ENCODE data around the gene STX1B. TPM values are rescaled to one million over a fixed set of nuclear protein-coding genes. Genes with fewer than 3 reads are reported as not detected.

Gene STX1B
- total RNA-seq, 1 experiment from 2014 or later = 0.10 TPM

DNA sequence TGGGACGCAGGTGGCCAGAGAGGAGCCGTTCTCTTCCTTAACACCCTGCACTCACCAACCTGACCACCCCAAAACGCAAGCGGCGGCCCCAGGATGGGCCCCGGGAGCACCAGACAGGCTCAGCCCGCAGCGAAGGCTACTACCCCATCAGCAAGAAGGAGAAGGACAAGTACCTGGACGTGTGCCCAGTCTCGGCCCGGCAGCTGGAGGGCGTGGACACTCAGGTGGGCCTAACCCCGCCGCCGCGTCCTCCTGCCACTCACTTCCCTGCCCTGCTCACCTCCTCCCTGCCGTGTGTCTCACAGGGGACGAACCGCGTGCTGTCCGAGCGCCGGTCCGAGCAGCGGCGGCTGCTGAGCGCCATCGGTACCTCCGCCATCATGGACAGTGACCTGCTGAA lies 30.0 kb downstream of the STX1B start:
- no peak for DNase-seq (ENCODE audit: extremely low read depth, low read depth)

DNA sequence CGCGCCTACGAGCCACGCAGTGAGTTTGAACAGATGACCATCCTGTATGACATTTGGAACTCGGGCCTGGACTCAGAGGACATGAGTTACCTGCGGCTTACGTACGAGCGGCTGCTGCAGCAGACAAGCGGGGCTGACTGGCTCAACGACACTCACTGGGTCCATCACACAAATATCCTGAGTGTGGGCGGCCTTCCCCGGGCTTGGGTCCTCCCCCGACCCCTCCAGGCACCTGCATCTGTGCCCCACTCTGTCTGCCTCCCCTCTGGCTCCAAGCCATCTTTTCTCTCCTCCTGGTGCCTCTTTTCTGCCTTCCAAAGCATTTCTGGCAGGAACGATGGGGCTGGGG lies 30.4 kb downstream of the STX1B start:
- DNase-seq (ENCODE audit: extremely low read depth, low read depth) = no peak

DNA sequence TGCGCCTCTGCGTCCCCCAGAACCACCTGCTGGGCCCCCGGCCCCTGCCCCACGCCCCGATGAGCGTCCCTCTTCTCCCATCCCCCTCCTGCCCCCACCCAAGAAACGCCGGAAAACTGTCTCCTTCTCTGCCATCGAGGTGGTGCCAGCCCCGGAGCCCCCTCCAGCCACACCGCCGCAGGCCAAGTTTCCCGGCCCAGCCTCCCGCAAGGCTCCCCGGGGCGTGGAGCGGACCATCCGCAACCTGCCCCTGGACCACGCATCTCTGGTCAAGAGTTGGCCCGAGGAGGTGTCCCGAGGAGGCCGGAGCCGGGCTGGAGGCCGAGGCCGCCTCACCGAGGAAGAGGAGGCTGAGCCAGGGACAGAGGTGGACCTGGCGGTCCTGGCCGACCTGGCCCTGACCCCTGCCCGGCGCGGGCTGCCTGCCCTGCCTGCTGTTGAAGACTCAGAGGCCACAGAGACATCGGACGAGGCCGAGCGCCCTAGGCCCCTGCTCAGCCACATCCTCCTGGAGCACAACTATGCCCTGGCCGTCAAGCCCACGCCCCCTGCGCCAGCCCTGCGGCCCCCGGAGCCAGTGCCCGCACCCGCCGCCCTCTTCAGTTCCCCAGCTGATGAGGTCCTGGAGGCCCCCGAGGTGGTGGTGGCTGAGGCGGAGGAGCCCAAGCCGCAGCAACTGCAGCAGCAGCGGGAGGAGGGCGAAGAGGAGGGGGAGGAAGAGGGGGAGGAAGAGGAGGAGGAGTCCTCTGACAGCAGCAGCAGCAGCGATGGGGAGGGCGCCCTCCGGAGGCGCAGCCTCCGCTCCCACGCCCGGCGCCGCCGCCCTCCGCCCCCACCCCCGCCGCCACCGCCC lies 31.0 kb downstream of the STX1B start:
- no peak for DNase-seq (ENCODE audit: extremely low read depth, low read depth)

DNA sequence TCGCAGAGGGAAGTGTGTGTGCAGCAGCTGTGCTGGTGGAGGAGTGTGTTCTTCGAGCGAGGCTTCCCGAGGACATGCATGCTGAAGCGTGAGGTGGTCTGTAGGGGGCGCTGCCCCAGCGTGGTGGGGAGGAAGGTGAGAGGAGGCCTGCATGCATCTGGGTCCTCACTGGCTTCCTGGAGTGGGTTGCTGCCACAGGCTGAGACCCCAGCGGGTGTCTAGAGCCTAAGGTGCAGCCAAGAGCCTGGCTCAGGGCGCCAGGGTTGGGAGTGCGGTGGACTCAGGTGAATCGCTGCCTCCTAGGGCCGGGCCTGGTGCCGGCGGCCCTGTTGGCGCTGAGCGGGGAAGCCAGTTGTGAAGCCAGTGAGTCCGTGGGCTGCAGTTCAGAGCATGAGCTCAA lies 32.9 kb downstream of the STX1B start:
- DNase-seq (ENCODE audit: extremely low read depth, low read depth) = no peak

DNA sequence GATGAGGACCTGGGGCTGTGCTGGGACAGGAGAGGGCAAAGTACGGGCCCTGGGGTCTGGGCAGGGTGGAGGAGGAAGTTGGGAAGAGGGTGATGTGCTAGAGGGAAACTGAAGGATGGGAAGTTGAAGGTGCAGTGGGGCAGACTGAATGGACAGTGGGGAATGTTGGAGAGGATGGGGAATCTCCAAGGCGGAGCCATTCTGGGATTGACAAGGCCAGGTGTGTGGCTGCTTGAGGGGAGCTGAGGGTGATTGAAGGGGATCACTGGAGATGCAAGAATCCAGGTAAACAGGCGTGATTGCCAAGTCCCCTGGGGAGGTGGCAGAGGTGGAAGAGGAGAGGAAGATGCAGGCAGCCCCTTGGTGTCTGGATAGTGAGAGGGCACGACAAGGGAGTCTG lies 34.0 kb downstream of the STX1B start:
- no peak for DNase-seq (ENCODE audit: extremely low read depth, low read depth)

DNA sequence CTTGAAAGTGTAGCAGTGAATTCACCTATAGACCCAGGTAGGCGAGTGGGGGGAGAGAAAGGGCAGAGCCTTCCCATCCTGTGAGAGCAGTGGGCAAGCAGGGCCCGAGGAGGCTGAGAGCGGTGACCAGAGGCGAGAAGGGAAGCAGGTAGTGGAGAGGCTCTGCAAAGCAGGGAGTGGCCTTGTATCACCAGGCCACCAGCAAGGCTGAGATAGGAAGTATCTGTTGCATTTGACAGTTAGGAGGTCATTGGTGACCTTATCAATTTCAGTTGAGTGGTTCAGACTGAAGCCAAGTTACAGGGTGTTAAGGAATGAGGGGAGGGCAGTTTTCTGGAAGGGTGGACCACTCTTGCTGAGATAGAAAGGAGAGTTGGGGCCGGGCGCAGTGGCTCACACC lies 36.1 kb downstream of the STX1B start:
- no peak for DNase-seq (ENCODE audit: extremely low read depth, low read depth)

DNA sequence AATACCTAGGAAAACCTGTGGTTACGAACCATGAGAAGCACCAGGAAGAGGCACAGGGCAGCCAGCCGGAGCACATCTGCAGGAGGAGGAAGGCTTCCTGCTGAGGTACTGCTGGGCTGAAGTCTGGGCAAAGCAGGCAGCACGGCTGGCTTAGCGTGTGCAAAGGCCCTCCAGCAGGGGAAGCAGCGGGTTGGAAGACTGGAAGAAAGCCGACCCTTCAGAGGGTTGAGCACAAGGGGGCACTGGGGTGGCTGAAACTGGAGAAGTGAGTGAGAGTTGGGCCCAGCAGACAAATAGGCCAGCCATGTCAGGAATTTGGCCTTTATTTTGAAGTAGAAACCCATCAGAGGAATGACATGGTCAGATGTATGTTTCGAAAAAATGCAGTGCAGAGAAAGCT lies 37.6 kb downstream of the STX1B start:
- no peak for DNase-seq (ENCODE audit: extremely low read depth, low read depth)

DNA sequence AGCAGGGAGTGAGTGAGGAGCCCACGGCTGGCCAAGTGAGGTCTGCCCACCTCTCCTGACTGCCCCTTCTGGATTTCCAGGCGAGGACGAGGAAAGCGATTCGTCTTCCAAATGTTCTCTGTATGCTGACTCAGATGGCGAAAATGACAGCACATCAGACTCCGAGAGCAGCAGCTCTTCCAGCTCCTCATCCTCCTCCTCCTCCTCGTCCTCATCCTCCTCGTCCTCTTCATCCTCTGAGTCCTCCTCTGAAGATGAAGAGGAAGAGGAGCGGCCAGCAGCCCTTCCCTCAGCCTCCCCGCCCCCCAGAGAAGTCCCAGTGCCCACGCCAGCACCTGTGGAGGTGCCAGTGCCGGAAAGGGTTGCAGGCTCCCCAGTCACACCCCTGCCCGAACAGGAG lies 39.1 kb downstream of the STX1B start:
- DNase-seq (ENCODE audit: extremely low read depth, low read depth) = no peak

DNA sequence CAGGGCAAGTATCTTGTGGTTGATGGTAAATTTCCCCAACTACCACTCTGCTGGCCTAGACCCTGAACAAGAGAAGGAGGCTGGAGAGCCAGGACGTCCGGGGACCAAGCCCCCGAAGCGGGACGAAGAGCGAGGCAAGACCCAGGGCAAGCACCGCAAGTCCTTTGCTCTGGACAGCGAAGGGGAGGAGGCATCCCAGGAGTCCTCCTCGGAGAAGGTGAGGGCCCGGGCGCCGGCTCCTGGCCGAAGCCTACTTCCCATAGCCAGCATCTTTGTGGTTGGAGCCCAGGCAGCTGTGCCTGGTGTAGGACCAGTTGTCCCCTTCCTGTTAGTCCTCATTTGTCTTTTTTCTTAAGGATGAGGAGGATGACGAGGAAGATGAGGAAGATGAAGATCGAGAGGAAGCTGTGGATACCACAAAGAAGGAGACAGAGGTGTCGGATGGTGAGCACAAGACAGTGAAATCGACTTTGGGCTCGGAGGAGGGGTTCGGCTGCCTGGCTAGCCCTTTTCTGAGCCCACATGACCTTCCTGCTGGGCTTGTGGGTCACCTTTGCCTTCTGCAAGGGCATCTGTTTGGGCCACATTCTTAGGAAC lies 41.1 kb downstream of the STX1B start:
- no peak for DNase-seq (ENCODE audit: extremely low read depth, low read depth)

DNA sequence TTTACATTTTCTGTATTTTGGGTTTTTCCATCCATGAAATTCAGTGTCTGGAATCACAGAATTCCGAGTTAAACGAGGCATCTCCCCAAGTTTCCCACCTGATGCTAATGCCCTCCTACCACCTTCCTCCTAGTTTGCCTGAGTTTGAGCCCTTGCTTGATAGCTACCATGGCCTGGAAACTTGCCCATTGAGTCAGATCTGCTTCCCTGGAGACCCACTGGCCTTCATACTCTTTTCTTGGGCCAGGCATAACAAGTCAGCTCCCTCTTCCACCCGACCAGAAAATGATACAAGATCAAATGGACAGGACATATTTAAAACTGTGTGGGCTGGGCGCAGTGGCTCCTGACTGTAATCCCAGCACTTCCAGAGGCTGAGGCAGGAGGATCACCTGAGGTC lies 42.6 kb downstream of the STX1B start:
- DNase-seq (ENCODE audit: extremely low read depth, low read depth) = no peak

DNA sequence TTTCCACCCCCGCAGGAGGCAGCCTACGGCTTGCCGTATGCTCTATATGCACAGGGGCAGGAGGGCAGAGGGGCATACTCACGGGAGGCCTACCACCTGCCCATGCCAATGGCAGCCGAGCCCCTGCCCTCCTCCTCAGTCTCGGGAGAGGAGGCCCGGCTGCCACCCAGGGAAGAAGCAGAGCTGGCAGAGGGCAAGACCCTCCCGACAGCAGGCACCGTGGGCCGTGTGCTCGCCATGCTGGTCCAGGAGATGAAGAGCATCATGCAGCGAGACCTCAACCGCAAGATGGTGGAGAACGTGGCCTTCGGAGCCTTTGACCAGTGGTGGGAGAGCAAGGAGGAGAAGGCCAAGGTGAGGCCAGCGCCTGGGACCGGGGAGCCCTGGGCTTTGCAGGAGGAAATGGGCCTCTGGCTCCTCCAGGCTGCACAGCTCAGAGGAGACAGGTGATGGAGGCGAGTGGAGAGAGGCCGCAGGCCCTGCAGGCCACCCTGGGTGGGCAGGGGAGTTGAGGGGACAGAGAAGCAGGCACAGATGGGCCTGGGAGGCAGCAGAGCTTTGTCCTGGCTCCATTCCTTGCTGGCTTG lies 44.3 kb downstream of the STX1B start:
- DNase-seq (ENCODE audit: extremely low read depth, low read depth) = no peak

DNA sequence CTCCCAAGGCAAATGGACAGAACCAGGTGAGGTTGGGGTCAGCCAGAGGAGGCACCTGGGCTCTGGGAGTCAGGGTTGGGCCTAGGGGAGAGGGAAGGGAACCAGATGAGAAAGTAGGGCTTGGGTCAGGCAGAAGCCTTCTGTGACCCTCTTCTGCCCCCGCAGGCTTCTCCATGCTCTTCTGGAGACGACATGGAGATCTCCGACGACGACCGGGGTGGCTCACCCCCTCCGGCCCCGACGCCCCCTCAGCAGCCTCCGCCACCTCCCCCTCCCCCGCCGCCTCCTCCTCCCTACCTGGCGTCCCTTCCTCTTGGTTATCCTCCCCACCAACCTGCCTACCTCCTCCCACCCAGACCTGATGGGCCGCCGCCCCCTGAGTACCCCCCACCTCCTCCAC lies 45.0 kb downstream of the STX1B start:
- DNase-seq (ENCODE audit: extremely low read depth, low read depth) = no peak

DNA sequence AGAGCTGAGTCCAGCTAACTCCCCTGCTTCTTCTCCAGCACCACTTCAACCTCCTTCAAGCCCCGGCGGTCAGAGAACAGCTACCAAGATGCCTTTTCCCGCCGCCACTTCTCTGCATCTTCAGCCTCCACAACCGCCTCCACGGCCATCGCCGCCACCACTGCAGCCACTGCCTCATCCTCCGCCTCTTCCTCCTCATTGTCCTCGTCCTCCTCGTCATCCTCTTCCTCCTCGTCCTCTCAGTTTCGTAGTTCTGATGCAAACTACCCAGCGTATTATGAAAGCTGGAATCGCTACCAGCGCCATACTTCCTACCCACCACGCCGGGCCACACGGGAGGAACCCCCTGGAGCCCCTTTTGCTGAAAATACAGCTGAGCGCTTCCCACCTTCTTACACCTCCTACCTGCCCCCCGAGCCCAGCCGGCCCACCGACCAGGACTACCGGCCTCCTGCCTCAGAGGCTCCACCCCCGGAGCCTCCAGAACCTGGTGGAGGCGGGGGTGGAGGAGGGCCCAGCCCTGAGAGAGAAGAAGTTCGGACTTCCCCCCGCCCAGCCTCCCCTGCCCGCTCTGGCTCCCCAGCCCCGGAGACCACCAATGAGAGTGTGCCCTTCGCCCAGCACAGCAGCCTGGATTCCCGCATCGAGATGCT lies 45.7 kb downstream of the STX1B start:
- DNase-seq (ENCODE audit: extremely low read depth, low read depth) = no peak

DNA sequence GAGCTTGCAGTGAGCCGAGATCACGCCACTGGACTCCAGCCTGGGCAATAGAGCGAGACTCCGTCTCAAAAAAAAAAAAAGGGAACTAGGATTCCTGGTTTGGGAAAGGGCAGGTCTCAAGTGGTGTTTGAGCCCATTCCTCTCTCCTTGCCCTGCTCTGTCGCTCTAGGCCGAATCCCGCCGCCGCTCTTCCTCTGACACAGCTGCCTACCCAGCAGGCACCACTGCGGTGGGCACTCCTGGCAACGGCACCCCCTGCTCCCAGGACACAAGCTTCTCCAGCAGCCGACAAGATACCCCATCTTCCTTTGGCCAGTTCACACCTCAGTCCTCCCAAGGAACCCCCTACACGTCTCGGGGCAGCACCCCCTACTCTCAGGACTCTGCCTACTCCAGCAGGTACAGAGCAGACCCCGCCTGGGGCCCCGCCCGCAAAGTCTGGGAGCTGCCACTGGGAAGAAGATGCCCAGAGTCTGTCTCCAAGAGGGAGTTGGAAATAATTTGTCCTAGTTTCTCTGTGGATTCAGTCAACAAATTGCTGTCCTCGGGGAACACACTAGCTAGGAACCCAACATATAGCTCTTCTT lies 46.4 kb downstream of the STX1B start:
- DNase-seq (ENCODE audit: extremely low read depth, low read depth) = no peak

DNA sequence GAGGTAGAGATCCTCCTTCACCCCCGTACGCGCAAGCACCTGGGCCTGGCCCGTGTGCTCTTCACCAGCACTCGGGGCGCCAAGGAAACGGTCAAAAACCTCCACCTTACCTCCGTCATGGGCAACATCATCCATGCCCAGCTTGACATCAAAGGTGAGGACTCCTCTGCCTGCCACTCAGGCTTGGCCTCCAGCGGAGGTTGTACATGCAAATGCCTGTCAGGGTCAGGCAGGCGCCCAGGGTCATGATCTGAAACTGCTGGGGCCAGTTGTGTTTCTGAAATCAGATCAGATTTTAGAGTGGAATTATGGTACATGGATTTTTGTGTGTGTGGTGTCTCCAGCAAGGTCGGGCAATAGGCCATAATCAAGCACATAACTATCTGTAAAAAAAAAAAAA lies 49.1 kb downstream of the STX1B start:
- no peak for DNase-seq (ENCODE audit: extremely low read depth, low read depth)

DNA sequence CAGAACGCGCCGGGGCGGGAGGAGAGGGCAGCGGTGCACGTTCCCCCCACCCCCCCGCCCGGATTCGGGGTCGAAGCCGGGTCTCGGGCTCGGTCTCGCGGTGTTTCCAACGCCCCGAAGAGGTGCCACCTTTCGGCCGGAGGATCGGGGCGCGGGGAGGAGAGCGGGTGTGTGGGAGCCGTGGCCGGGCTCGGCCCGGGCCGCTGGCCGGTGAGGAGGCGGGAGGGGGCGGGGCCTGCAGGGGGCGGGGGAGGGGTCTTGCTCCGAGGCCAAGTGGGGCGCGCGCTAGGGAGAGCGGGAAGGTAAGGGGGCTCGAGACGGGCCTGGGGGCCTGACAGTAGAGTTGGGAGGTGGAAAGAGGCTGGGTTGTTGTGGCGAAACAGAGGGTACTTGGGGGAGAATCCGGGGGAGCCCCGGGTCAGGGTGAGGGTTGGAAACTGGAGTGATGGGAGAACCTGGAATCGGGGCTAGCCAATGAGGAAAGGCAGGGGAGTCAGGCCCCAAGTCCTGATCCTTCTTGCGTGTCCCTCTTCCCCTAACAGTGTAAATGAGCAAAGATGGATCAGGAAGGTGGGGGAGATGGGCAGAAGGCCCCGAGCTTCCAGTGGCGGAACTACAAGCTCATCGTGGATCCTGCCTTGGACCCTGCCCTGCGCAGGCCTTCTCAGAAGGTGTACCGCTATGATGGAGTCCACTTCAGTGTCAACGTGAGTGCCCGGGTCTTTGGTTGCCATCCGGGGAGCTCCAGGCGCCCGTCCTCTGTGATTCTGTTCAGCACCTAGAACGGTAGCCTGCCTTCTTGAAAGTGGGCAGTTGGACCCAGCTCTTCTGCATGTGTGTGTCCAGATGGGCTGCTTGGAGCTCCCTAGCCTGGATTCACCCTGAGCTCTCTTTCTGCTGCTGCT lies 52.0 kb downstream of the STX1B start:
- peak; percentile 33 for DNase-seq (ENCODE audit: extremely low read depth, low read depth)

DNA sequence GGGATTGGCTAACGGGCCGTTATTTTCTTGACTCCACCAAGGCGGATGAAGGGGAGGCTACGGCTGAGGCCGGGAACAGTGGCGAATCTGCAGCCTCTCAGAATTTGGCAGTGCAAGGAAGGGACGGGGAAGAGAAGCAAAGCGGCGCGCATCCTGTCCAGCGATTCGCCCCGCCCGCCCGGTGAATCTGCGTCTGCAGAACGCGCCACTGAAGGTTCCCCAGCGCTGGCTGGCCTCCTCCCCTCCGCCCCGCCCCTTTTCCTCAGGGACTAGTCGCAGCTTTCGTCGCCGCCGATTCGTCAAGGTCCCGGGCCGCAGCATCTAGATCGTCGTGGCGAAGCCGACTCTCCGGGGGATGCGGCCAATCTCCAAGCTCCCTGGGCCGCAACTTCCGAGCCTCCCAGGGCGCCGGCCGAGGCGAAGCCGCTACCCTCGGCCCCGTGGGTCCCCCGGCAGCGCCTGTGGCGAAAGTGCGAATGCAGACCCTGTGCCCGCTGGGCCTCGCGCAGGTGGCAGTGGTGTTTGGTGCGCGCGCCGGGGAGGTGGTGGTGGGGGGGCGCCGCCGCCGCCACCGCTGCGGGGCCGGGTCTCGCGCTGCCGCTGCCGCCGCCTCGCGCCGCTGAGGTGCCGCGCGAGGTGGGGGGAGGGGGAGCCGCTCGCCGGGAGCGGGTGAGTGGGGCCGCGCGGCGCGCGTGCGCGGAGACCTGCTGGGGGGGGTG lies 52.8 kb downstream of the STX1B start, which contains the start of gene SETD1A:
Gene SETD1A, plus strand, starts transcription at position 299 of the 719 bp plus-strand sequence. CDS start 978 bp downstream, outside the sequence.
- DNase-seq (ENCODE audit: extremely low read depth, low read depth) = peak; percentile 90

DNA sequence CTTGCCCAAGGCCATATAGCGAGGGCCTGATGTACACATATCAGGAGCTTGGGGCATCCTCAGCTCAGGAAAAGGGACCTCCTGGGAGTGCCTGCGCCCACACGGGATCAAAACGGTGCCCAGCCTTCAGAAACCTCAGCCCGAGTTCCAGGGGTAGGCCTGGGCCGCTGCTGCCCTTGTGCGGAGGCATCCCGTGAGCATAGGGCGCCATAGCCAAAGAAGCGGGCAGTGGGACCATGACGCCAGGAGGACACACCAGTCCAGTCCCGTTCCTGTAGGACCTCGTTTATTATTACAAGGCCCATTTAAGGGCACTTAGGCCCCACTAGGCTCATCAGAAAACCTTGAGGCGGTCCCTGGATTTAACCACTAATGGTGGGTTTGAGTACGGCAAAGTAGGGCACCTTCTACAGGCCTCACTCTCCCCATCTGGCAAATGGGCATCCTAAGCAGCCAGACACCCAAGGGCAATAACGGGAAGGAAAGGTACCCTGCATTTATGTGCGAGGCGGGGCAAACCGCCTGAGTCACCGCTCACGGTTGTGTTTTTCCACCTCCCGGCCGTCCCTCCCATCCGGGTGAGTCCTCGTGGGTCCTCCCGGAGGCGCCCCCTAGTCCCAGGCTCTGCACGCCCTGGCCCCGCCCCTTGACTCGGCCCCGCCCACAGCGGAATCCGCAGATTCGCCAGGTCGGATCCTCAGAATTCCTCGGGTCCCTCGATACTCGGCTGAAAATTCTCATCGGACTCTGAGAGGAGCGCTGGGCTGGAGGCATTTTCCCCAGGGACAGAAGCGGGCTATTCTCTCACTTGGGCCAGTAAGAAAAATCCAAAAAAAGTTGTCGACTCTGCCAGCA lies 53.6 kb downstream of the STX1B start:
- peak; percentile 77 for DNase-seq (ENCODE audit: extremely low read depth, low read depth)

DNA sequence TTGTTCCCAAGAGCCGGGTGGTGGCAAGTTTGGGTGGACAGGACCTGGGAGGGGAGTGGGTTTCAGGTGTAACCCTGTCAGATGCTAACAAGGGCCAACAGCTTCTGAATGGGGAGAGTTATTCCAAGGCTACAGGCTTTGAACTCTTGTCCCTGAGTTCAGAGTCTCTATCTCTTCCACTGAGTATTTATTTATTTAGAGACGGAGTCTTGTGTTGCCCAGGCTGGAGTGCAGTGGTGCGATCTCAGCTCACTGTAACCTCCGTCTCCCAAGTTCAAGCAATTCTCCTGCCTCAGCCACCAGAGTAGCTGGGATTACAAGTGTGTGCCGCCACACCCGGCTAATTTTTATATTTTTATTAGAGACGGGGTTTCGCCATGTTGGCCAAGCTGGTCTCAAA lies 55.4 kb downstream of the STX1B start:
- DNase-seq (ENCODE audit: extremely low read depth, low read depth) = no peak
